Mammary epithelial cell (primary cell): ENCODE results near the gene CHMP4A.

Experiments used
- EZH2 ChIP-seq: IDR thresholded peaks from 2 replicates; pipeline ENCODE4 v1.6.1; 2012; ENCODE audit warnings: low read length, inconsistent platforms, borderline replicate concordance
- TF ChIP-seq, protein P1 (sequence below), 2 donors: IDR thresholded peaks in 1 of 2; conservative IDR thresholded peaks in 1 of 2; 2 replicates each; pipeline ENCODE4 v1.5.1; 2011 to 2012; ENCODE audit warnings: inconsistent platforms in 2 of 2, low read length in 2 of 2, mild to moderate bottlenecking in 2 of 2, control low read depth in 1 of 2, low read depth in 1 of 2; ENCODE audit not compliant: insufficient read depth in 1 of 2; ENCODE audit errors: extremely low read depth in 1 of 2

DNA sequence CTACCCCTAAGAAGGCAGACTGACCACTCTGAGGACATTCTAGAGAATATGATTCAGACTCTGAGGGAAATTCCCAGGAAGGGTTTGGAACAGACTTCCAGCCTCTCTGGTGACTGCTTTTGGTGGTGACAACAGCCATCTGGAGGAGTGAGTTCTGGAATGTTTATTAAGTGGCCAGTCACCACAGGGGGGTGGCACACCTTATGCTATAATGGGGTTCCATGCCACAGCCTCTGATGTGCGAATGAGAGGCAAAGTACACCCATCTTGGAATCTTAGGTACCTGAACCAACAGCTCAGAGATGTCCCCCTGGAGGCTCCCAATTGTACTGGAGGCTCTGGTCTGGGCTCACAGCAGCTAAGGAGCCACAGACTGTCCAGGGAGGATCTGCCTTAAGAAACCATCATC lies 38.6 kb upstream of the CHMP4A start:
- TF ChIP-seq, protein P1, sequence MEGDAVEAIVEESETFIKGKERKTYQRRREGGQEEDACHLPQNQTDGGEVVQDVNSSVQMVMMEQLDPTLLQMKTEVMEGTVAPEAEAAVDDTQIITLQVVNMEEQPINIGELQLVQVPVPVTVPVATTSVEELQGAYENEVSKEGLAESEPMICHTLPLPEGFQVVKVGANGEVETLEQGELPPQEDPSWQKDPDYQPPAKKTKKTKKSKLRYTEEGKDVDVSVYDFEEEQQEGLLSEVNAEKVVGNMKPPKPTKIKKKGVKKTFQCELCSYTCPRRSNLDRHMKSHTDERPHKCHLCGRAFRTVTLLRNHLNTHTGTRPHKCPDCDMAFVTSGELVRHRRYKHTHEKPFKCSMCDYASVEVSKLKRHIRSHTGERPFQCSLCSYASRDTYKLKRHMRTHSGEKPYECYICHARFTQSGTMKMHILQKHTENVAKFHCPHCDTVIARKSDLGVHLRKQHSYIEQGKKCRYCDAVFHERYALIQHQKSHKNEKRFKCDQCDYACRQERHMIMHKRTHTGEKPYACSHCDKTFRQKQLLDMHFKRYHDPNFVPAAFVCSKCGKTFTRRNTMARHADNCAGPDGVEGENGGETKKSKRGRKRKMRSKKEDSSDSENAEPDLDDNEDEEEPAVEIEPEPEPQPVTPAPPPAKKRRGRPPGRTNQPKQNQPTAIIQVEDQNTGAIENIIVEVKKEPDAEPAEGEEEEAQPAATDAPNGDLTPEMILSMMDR (conservative IDR thresholded peaks at IDR 0.05 in 1 of 2, IDR thresholded peaks at IDR 0.05 in 1 of 2; ENCODE audit: extremely low read depth in 1 of 2, insufficient read depth in 1 of 2, low read depth in 1 of 2, low read length in 2 of 2), result peak in 1 of 2 donors; percentile 10
- TF ChIP-seq EZH2, result no peak
